ENCODE results near the gene SRRT.

SRRT gene

DNA sequence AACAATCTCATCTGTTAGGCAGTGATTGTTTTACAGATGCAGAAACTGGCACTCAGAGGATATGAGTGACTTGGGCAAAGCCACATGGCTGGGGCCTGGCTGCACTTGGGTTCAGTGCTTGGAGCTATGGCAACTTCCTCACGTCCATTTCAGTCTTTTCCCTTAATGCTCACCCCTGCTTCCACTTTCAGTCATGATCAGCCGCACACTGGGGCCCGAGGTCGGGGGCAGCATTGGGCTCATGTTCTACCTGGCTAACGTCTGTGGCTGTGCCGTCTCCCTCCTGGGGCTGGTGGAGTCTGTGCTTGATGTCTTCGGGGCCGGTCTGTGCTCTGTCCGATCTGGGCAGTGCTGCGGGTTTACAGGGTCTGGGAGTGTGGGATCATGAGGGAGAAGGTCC lies 19.4 kb upstream of the SRRT start:
- DNase-seq (ENCODE audit: low read depth in 2 of 2) = no peak

DNA sequence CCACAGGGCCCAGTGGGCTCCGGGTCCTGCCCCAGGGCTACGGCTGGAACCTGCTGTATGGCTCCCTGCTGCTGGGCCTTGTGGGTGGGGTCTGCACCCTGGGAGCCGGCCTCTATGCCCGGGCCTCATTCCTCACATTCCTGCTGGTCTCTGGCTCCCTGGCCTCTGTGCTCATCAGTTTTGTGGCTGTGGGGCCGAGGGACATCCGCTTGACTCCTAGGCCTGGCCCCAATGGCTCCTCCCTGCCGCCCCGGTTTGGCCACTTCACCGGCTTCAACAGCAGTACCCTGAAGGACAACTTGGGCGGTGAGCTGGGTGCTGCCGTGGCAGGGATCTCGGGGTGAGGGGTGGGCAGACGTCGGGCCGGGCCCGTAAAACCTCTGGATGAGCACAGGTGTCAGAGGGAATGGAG lies 18.0 kb upstream of the SRRT start:
- DNase-seq (ENCODE audit: low read depth in 2 of 2) = no peak

DNA sequence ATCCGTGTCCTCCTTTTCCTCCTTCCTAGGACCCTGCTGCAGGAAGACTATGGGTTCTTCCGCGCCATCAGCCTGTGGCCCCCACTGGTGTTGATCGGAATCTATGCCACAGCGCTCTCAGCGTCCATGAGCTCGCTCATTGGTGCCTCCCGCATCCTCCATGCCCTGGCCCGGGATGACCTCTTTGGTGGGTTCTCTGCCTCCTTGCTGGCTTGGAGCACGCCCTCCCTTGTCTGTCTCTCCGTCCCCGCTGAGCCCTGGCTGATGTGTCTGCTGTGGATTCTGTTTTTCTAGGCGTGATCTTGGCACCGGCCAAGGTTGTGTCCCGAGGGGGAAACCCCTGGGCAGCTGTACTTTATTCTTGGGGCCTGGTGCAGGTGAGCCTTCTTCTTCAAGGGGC lies 15.0 kb upstream of the SRRT start:
- DNase-seq (ENCODE audit: low read depth in 2 of 2) = no peak

DNA sequence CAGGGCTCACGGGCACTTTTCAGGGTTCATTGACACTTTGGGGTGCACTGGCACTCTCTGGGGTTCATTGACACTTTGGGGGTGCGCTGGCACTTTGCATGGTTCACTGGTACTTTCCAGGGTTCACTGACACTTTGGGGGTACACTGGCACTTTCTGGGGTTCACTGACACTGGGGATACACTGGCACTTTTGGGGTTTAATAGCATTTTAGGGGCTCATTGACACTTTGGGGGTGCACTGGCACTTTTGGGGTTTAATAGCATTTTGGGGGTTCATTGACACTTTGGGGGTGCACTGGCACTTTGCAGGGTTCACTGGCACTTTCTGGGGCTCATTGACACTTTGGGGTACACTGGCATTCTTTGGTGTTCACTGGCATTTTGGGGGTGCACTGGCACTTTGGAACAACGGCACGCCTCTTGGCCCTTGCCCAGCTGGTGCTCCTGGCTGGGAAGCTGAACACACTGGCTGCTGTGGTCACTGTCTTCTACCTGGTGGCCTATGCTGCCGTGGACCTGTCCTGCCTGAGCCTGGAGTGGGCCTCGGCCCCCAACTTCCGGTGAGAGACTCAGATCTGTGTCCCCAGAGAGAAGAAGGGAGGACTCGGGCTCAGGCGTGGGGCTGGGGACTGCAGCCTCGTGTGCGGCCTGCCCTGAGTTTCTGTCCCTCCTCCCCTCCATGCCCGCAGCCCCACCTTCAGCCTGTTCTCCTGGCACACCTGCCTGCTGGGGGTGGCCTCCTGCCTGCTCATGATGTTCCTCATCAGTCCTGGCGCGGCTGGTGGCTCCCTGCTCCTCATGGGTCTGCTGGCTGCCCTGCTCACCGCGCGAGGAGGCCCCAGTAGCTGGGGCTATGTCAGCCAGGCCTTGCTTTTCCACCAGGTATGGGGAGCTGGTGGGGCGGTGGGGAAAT lies 13.9 kb upstream of the SRRT start:
- no peak for DNase-seq (ENCODE audit: low read depth in 2 of 2)

DNA sequence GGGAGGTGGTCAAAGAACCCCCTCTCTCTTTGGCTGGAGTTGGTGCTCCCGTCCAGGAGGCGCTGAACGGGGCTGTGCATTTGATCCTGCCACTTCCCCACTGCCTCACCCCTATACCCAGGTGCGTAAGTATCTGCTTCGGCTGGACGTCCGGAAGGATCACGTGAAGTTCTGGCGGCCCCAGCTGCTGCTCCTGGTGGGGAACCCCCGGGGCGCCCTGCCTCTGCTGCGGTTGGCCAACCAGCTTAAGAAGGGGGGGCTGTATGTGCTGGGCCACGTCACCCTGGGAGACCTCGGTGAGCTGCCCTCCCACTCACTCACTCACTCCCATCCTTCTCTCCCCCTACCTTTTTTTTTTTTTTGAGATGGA lies 13.3 kb upstream of the SRRT start:
- DNase-seq (ENCODE audit: low read depth in 2 of 2) = no peak

DNA sequence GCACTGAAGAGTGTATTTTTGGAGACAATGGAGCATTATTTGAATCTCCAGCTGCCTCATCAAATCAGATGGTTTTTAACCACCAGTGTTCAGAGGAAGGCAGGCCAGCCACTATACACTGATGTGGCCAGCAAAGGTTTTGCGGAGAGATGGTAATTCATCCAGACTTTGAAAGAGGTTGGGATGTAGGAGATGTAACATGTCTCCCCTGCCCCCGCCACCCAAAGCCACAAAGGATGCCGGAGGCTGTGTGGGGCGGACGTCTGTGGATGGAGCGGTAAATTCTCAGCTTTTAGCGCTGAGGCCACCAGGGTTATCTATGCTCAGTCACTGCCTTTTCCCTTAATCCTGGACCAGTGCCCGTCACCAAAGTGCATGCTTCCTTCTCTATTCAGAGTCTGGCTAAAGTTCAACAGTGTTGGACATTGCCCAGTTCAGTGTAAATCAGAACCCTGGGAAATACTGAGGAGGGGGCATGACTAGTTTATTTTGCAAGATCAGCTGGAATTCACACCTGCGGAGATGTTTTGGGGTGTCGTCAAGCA lies 11.4 kb upstream of the SRRT start:
- no peak for DNase-seq (ENCODE audit: low read depth in 2 of 2)

DNA sequence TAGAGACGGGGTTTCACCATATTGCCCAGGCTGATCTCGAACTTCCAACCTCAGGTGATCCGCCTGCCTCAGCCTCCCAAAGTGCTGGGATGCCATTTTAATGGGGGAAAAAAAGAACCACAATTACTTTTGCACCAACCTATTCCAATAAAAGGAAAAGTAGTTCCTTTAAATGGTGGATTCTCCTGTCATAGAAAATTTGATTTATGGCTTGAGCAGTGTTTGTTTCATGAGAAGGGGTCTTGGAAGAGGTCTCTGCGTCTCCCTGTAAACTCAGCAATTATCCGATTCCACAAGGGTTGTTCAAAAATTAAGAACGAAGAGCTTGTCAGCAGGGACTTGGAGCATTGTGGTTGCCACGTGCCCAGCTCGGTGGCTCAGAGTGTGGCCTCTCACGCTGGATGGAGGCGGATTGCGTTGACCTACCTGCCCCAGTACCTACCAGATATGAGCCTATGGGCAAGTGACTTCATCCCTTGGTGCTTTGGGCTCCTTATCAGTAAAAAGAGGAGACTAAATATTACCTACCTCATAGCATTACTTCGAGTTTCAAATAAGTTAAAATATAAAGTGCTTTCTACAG lies 10.5 kb upstream of the SRRT start:
- DNase-seq (ENCODE audit: low read depth in 2 of 2) = no peak

DNA sequence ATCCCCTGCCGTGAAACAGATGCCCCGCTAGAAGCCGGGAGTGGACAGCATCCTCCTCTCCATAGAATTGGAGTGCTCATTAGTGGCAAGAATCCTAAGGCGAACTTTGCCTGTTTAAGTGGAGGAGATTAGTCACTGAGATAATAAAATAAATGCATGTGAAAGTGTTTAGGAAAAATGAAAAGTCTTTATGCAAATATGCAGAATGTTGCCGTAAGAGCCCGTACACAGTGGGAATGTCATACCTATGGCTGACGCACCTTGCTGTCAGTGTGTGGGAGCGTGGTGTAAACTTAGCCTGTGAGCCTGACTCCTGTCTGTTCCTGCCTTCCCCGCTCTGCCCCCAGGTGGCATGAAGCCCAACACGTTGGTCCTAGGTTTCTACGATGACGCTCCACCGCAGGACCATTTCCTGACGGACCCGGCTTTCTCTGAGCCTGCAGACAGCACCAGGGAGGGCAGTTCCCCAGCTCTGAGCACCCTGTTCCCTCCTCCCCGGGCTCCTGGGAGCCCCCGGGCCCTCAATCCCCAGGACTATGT lies 9.5 kb upstream of the SRRT start:
- DNase-seq (ENCODE audit: low read depth in 2 of 2) = no peak

DNA sequence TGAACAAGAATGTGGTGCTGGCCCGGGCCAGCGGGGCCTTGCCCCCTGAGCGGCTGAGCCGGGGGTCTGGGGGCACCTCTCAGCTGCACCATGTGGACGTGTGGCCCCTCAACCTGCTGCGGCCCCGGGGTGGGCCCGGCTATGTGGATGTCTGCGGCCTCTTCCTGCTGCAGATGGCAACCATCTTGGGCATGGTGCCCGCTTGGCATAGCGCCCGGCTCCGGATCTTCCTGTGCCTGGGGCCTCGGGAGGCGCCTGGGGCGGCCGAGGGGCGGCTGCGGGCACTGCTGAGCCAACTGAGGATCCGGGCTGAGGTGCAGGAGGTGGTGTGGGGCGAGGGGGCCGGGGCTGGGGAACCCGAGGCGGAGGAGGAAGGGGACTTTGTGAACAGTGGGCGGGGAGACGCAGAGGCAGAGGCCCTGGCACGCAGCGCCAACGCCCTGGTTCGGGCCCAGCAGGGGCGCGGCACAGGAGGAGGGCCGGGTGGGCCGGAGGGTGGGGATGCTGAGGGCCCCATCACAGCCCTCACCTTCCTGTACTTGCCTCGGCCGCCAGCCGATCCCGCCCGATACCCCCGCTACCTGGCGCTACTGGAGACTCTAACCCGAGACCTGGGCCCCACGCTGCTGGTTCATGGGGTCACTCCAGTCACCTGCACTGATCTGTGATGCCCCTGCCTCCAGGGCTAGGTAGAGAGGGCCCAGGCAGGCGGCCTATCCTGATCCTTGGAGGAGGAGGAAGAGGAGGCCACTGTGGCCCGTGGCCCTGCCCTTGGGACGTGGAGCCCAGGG lies 8.8 kb upstream of the SRRT start:
- no peak for DNase-seq (ENCODE audit: low read depth in 2 of 2)

DNA sequence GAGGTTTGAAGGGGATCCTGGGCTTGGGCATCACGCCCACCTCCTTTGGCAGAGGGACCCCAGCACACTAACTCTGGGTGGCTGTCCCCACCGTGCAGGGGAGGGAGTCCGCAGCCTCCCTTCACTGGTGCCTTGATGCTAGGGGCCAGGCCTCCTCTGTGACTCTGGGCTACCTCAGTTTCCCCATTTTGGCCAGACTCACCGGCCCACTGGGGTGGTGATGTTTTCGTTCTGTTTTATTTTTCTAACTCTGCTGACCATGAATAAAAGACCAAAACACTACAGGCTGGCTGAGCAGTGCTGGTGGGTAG lies 8.2 kb upstream of the SRRT start:
- no peak for DNase-seq (ENCODE audit: low read depth in 2 of 2)

DNA sequence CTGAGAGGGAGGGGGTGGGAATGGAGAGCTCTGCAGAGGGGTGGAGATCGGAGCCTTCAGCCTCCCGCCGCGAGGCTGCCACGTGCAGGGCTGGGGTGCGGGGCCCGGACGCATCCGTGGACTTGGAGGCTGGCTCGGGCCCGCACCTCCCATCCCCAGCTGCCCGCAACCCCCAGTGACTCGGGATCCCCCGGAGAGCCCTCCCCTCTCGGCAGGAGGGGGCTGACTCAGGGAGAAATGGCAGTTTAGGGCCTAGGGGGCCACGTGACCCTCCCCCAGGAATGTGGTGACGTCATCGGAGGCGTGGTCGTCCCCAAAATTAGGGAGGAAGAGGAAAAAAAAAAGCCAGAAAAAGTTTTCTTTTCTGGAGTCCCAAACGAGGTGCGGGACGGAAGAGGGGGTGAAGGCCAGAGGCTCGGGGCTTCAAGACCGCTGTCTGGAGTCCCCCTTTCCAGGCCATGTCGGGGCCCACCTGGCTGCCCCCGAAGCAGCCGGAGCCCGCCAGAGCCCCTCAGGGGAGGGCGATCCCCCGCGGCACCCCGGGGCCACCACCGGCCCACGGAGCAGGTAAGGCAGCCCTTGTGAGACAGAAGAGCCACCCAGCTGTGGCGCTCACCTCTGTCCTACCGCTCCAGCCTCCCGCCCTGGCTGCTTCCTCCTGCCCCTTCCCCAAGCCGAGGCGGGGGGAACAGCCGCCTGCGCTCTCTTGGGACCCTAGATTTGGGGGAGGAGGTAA lies 7.7 kb upstream of the SRRT start, which contains the start of gene TRIP6:
Gene TRIP6, plus strand, starts transcription at position 348 of the 736 bp plus-strand sequence. Its CDS starts 111 bp downstream, at position 459.
- peak; percentile 58 to 69 for DNase-seq (ENCODE audit: low read depth in 2 of 2)

DNA sequence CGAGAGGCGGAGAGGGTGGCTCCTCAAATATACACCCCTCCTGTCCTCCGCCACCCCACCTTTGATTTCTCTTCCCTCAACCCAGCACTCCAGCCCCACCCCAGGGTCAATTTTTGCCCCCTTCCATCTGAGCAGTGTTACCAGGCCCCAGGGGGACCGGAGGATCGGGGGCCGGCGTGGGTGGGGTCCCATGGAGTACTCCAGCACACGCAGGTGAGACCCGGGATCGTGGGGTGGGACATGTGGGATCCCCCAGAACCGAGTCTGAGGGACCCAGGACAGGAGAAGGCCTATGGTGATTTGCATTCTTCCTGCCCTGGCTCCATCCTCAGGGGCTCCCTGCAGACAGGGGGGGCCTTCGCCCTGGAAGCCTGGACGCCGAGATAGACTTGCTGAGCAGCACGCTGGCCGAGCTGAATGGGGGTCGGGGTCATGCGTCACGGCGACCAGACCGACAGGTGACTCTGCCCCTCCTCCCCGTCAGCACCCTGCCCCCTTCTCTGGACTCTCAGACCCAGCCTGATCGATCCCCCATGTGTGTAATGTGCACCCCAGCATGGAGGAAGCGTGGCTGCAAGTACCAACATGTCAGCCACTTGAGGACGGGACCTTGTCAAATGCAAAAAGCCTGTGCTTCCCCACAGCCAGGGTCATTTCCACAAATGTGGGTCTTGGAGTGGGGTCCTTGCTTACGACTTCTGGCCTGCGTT lies 7.0 kb upstream of the SRRT start:
- DNase-seq (ENCODE audit: low read depth in 2 of 2) = no peak

DNA sequence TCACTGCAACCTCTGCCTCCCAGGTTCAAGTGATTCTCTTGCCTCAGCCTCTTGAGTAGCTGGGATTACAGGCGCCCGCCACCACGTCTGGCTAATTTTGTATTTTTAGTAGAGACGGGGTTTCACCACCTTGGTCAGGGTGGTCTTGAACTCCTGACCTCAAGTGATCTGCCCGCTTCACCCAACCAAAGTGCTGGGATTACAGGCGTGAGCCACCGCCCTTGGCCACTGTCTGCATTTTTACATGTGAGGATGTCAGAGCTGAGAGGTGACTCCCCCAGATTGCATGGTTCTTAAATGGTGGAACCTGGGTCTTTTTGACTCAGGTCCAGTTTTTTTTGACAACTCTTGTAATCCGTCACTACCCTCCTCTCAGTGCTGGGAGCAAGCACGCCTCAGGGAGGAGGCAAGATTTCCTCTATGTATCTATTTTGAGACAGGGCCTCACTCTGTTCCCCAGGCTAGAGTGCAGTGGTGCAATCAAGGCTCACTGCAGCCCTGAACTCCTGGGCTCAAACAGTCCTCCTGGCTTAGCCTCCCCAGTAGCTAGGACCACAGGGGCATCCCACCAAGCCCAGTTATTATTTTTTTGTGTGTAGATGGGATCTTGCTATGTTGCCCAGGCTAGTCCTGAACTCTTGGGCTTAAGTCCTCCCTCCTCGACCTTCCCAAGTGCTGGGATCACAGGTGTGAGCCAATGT lies 1.2 kb upstream of the SRRT start:
- no peak for DNase-seq (ENCODE audit: low read depth in 2 of 2)

DNA sequence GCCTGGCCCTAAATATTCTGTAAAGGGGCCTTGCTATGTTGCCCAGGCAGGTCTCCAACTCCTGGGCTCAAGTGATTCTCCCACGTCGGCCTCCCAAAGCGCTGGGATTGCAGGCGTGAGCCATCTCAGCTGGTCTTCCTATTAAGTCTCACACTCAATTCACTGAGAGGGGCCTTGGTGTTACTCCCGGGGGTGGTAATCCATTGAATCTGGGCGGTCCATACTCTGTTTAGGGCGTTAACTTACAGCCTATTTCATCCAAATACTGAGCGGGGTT lies 665 bp upstream of the SRRT start:
- no peak for DNase-seq (ENCODE audit: low read depth in 2 of 2)

DNA sequence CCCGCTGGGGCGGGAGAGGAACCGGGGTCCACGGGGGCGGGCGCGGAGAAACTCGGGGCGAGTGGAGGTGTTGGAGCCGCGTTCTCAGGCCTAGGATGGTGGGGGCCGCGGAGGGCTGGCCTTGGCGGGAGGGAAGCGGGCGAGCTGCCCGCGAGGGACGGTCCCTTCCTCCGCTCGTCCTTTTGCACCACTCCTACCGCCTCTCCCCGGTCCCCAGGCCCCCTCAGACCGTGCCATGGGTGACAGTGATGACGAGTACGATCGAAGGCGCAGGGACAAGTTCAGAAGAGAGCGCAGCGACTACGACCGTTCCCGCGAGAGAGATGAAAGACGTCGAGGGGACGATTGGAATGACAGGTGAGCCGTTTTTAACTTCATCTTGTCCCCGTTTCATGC lies 451 bp downstream of the SRRT start:
- no peak for DNase-seq (ENCODE audit: low read depth in 2 of 2)

DNA sequence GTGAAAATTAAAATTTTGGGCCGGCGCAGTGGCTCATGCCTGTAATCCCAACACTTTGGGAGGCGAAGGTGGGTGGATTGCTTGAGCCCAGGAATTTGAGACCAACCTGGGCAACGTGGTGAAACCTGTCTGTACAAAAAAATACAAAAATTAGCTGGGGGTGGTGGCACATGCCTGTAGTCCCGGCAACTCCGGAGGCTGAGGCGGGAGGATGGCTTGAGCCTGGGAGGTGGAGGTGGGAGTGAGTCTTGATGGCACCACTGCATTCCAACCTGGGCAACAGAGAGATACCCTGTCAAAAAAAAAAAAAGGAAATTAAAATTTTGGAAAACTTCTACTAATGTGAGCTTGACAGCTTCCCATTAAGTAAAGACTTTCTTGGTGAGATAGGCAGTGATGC lies 3.1 kb downstream of the SRRT start:
- no peak for DNase-seq (ENCODE audit: low read depth in 2 of 2)

DNA sequence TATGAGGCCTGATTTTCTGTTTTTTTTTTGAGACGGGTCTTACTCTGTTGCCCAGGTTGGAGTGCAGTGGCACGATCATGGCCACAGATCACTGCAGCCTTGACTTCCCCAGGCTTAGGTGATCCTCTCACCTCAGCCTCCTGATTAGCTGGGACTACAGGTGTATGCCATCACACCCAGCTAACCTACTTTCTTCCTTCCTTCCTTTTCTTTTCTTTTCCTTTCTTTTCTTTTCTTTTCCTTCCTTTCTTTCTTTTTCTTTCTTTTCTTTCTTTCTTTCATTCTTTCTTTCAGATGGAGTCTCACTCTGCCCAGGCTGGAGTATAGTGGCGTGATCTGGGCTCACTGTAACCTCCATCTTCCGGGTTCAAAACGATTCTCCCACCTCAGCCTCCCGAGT lies 3.8 kb downstream of the SRRT start:
- no peak for DNase-seq (ENCODE audit: low read depth in 2 of 2)

DNA sequence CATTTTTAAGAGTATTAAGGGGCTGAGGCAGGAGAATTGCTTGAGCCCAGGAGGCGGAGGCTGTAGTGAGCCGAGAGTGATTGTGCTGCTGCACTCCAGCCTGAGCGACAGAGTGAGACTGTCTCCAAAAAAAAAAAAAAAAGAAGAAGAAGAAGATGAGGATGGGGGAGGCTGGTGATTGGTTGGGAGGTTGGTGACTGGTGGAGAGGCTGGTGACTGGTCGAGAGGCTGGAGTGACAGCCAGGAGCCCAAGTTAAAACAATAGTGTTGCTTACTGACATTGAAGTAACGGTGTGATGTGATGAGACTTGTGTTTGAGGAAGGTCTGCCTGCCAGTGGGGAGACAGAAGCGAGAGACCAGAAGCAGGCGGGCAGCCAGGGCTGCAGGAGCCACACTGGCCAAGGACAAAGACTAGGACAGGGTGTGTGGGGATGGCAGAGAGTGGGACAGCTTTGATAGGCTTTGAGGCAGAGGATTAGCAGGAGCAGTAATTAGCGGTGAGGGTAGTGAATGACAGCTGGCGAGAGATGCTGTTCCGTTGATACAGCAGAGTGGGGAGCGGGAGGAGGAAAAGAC lies 4.9 kb downstream of the SRRT start:
- DNase-seq (ENCODE audit: low read depth in 2 of 2) = no peak

DNA sequence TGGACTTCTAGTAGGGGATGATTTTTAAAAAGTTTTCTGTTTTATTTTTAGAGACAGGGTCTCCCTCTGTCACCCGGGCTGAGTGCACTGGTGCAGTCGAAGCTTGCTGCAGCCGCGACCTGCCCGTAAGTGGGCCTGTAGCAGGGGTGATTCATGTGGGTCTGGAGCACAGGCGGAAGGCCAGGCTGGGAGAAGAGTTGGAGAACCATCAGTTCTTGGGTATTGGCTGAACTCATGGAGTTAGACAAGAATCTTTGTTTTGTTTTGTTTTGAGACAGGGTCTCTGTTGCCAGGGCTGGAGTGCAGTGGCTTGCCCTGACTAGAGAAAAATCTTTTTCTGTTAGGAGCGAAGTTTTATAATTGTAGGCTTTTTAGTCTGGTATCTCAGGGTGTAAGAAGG lies 5.7 kb downstream of the SRRT start:
- DNase-seq (ENCODE audit: low read depth in 2 of 2) = no peak

DNA sequence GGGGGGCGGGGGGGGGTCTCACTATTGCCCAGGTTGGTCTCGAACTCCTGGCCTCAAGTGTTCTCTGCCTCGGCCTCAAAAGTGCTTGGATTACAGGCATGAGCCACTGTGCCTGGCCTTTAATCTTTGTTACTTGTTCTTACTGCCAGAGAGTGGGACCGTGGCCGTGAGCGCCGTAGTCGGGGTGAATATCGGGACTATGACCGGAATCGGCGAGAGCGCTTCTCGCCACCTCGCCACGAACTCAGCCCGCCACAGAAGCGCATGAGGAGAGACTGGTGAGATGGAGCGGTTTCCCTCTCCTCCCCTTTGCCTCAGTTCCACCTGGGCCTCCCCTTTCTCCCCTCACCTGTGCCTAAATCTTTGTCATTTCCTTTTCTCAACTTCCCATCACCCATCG lies 6.2 kb downstream of the SRRT start:
- no peak for DNase-seq (ENCODE audit: low read depth in 2 of 2)
